ENCODE data around the gene HOXD8.

HOXD8 gene

GRCh38 chr2:176111846-176112374, 17.6 kb upstream of the HOXD8 start:
- Histone ChIP-seq H2BK12ac (ENCODE audit: low read length in 2 of 2) (no peak overlapping the region), H3K4me1 (ENCODE audit: control insufficient read depth, insufficient read depth, low read depth, low read length) (peaks cover 18% of the 10 kb centered on the region), H2AK5ac (ENCODE audit: low read length, severe bottlenecking) (no peak overlapping the region), H4K8ac (ENCODE audit: low read length) (no peak overlapping the region), H2AFZ (ENCODE audit: low read depth, low read length) (no peak overlapping the region), H3K18ac (ENCODE audit: low read depth in 1 of 2, low read length in 2 of 2) (no peak overlapping the region), H3K4ac (ENCODE audit: low read depth in 1 of 2, low read length in 2 of 2) (no peak overlapping the region), H4K91ac (ENCODE audit: low read length) (no peak overlapping the region), H3K27me3 (ENCODE audit: control insufficient read depth in 1 of 2, insufficient read depth in 1 of 2, low read length in 2 of 2) (peaks cover 90 to 94% of the 10 kb centered on the region in 2 experiments), H2BK120ac (ENCODE audit: low read depth, low read length) (no peak overlapping the region), H3K14ac (ENCODE audit: low read length in 2 of 2) (no peak overlapping the region), H3K9me3 (ENCODE audit: control insufficient read depth, low read length) (no peaks in the 10 kb centered on the region), H3K79me1 (replicated peaks; ENCODE audit: low read length, poor library complexity, severe bottlenecking) (no peaks in the 10 kb centered on the region), H3K4me2 (ENCODE audit: low read length, poor library complexity, severe bottlenecking) (no peak overlapping the region), H2BK5ac (ENCODE audit: low read depth, low read length, poor library complexity, severe bottlenecking) (no peak overlapping the region), H2BK15ac (ENCODE audit: low read depth, poor library complexity, severe bottlenecking) (no peak overlapping the region), H3K9ac (ENCODE audit: low read length) (no peak overlapping the region), H3K23ac (ENCODE audit: low read length in 2 of 2) (no peak overlapping the region), H3K27ac (ENCODE audit: low read length, poor library complexity, severe bottlenecking) (no peak overlapping the region), H3K36me3 (ENCODE audit: control insufficient read depth in 1 of 2, insufficient read depth in 2 of 2, low read depth in 1 of 2, low read length in 2 of 2) (no peaks in the 10 kb centered on the region), H3K4me3 (ENCODE audit: insufficient read depth in 1 of 2, low read depth in 1 of 2, low read length in 2 of 2) (no peak overlapping the region)
- 2% methylated on average over 28 of the region's 29 CpGs for WGBS
- no peak for DNase-seq

- Histone ChIP-seq H3K4me1 (ENCODE audit: control insufficient read depth, insufficient read depth, low read depth, low read length) (peaks cover 12% of the 10 kb centered on the region), H3K14ac (ENCODE audit: low read length in 2 of 2) (no peak overlapping the region), H3K4me3 (ENCODE audit: insufficient read depth in 1 of 2, low read depth in 1 of 2, low read length in 2 of 2) (no peak overlapping the region), H3K4me2 (ENCODE audit: low read length, poor library complexity, severe bottlenecking) (no peak overlapping the region), H3K23ac (ENCODE audit: low read length in 2 of 2) (no peak overlapping the region), H3K9ac (ENCODE audit: low read length) (no peak overlapping the region), H2AFZ (ENCODE audit: low read depth, low read length) (no peak overlapping the region), H2BK120ac (ENCODE audit: low read depth, low read length) (no peak overlapping the region), H2AK5ac (ENCODE audit: low read length, severe bottlenecking) (no peak overlapping the region), H3K4ac (ENCODE audit: low read depth in 1 of 2, low read length in 2 of 2) (no peak overlapping the region), H4K8ac (ENCODE audit: low read length) (no peak overlapping the region), H3K27ac (ENCODE audit: low read length, poor library complexity, severe bottlenecking) (no peak overlapping the region), H3K36me3 (ENCODE audit: control insufficient read depth in 1 of 2, insufficient read depth in 2 of 2, low read depth in 1 of 2, low read length in 2 of 2) (no peaks in the 10 kb centered on the region), H3K79me1 (replicated peaks; ENCODE audit: low read length, poor library complexity, severe bottlenecking) (no peaks in the 10 kb centered on the region), H3K18ac (ENCODE audit: low read depth in 1 of 2, low read length in 2 of 2) (no peak overlapping the region), H2BK12ac (ENCODE audit: low read length in 2 of 2) (no peak overlapping the region), H4K91ac (ENCODE audit: low read length) (no peak overlapping the region), H3K9me3 (ENCODE audit: control insufficient read depth, low read length) (no peaks in the 10 kb centered on the region), H2BK15ac (ENCODE audit: low read depth, poor library complexity, severe bottlenecking) (no peak overlapping the region), H3K27me3 (ENCODE audit: control insufficient read depth in 1 of 2, insufficient read depth in 1 of 2, low read length in 2 of 2) (peaks cover 93 to 96% of the 10 kb centered on the region in 2 experiments), H2BK5ac (ENCODE audit: low read depth, low read length, poor library complexity, severe bottlenecking) (no peak overlapping the region)
- WGBS, result 7% methylated on average over 33 of the region's 40 CpGs
- DNase-seq, result no peak
These were observed 16.9 kb upstream of the HOXD8 start for GRCh38 chr2:176112375-176113302.

GRCh38 chr2:176114120-176114929, 15.2 kb upstream of the HOXD8 start:
- 5% methylated on average over 24 of the region's 26 CpGs for WGBS
- H3K23ac ChIP-seq (ENCODE audit: low read length in 2 of 2), result no peak overlapping the region

More at GRCh38 chr2:176114120-176114929, 15.2 kb upstream of the HOXD8 start:
- Histone ChIP-seq H3K36me3 (ENCODE audit: control insufficient read depth in 1 of 2, insufficient read depth in 2 of 2, low read depth in 1 of 2, low read length in 2 of 2) (no peaks in the 10 kb centered on the region), H3K9ac (ENCODE audit: low read length) (no peak overlapping the region), H3K4me2 (ENCODE audit: low read length, poor library complexity, severe bottlenecking) (no peak overlapping the region), H3K27me3 (ENCODE audit: control insufficient read depth in 1 of 2, insufficient read depth in 1 of 2, low read length in 2 of 2) (peaks cover 97 to 99% of the 10 kb centered on the region in 2 experiments), H3K4me1 (ENCODE audit: control insufficient read depth, insufficient read depth, low read depth, low read length) (peaks cover 9% of the 10 kb centered on the region), H3K9me3 (ENCODE audit: control insufficient read depth, low read length) (no peaks in the 10 kb centered on the region), H2BK120ac (ENCODE audit: low read depth, low read length) (no peak overlapping the region), H2BK12ac (ENCODE audit: low read length in 2 of 2) (no peak overlapping the region), H3K18ac (ENCODE audit: low read depth in 1 of 2, low read length in 2 of 2) (no peak overlapping the region), H4K8ac (ENCODE audit: low read length) (no peak overlapping the region), H2AK5ac (ENCODE audit: low read length, severe bottlenecking) (no peak overlapping the region), H3K14ac (ENCODE audit: low read length in 2 of 2) (no peak overlapping the region), H2AFZ (ENCODE audit: low read depth, low read length) (no peak overlapping the region), H3K79me1 (replicated peaks; ENCODE audit: low read length, poor library complexity, severe bottlenecking) (no peaks in the 10 kb centered on the region), H2BK5ac (ENCODE audit: low read depth, low read length, poor library complexity, severe bottlenecking) (no peak overlapping the region), H3K4ac (ENCODE audit: low read depth in 1 of 2, low read length in 2 of 2) (no peak overlapping the region), H4K91ac (ENCODE audit: low read length) (no peak overlapping the region), H3K27ac (ENCODE audit: low read length, poor library complexity, severe bottlenecking) (no peak overlapping the region), H2BK15ac (ENCODE audit: low read depth, poor library complexity, severe bottlenecking) (no peak overlapping the region), H3K4me3 (ENCODE audit: insufficient read depth in 1 of 2, low read depth in 1 of 2, low read length in 2 of 2) (no peak overlapping the region)
- DNase-seq, result no peak

Data from mesenchymal stem cell (in vitro differentiated cells and primary cell).